OCI-LY3 (cell line): Measurements from ENCODE around the gene GNS.

Source experiments
- H2AFZ ChIP-seq: fragments of 200-600, 300-600 bp; shearing (Covaris generic); 2 replicates; pipeline ENCODE4 v1.6.0; 2014; ENCODE audit warnings: antibody characterized with exemption, low read depth, low read length
- H3K27ac ChIP-seq: fragments of 200-600, 300-600 bp; sonication (generic); 2 replicates; pipeline ENCODE4 v1.5.1; 2014; ENCODE audit warnings: mild to moderate bottlenecking, low read length, moderate library complexity, mixed read lengths
- H3K27me3 ChIP-seq: fragments of 200-600, 300-600 bp; sonication (generic); 2 replicates; pipeline ENCODE4 v1.6.1; 2014; ENCODE audit warnings: low read depth, low read length, mixed read lengths
- H3K36me3 ChIP-seq: fragments of 200-600, 300-600 bp; sonication (generic); replicated peaks from 2 replicates; pipeline ENCODE3; 2014; ENCODE audit warnings: low read depth, low read length, mixed read lengths
- H3K4me1 ChIP-seq: fragments of 300-600, 200-600 bp; sonication (generic); 2 replicates; pipeline ENCODE4 v1.6.1; 2014; ENCODE audit warnings: low read length, mixed read lengths
- H3K4me2 ChIP-seq: fragments of 200-600, 300-600 bp; sonication (generic); 2 replicates; pipeline ENCODE4 v1.6.1; 2014; ENCODE audit warnings: low read length, mixed read lengths
- H3K4me3 ChIP-seq: fragments of 300-600, 200-600 bp; sonication (generic); 2 replicates; pipeline ENCODE4 v1.5.1; 2014; ENCODE audit warnings: antibody characterized with exemption, mild to moderate bottlenecking, low read length, moderate library complexity
- H3K79me2 ChIP-seq: fragments of 300-600, 200-600 bp; shearing (Covaris generic); 2 replicates; pipeline ENCODE4 v1.6.1; 2014; ENCODE audit warnings: mild to moderate bottlenecking, low read length, mixed read lengths
- H3K9ac ChIP-seq: fragments of 300-600, 200-600 bp; shearing (Covaris generic); 2 replicates; pipeline ENCODE4 v1.6.0; 2014; ENCODE audit warnings: mild to moderate bottlenecking, low read length, moderate library complexity
- H3K9me3 ChIP-seq: fragments of 200-600, 300-600 bp; shearing (Covaris generic); 2 replicates; pipeline ENCODE4 v1.6.1; 2014; ENCODE audit warnings: low read length, mixed read lengths; ENCODE audit not compliant: insufficient read depth
- H4K20me1 ChIP-seq: fragments of 200-600, 300-600 bp; sonication (generic); 2 replicates; pipeline ENCODE4 v1.6.1; 2016; ENCODE audit warnings: low read length, mixed read lengths; ENCODE audit not compliant: insufficient read depth
- CTCF ChIP-seq: fragments of 200-600, 300-600 bp; sonication (generic); IDR thresholded peaks from 2 replicates; pipeline ENCODE4 v1.5.1; 2014; ENCODE audit warnings: antibody characterized with exemption, low read length, low read depth
- EZH2phosphoT487 ChIP-seq: fragments of 200-600 bp; shearing (Covaris generic); IDR thresholded peaks from 2 replicates; pipeline ENCODE4 v1.6.1; 2018; ENCODE audit warnings: antibody characterized with exemption, mixed run types, low read depth

Gene GNS

GRCh38 chr12:64747695-64748094 lies 11.5 kb downstream of the GNS start:
- H3K4me3 ChIP-seq = no peak overlapping the region
- TF ChIP-seq EZH2phosphoT487 = no peak
- no peak for TF ChIP-seq CTCF
- no peak overlapping the region for H3K4me2 ChIP-seq
- no peak overlapping the region for H3K27ac ChIP-seq
- no peaks in the 10 kb centered on the region for H3K36me3 ChIP-seq
- no peaks in the 10 kb centered on the region for H3K4me1 ChIP-seq
- H3K79me2 ChIP-seq = no peaks in the 10 kb centered on the region
- H3K27me3 ChIP-seq = no peaks in the 10 kb centered on the region
- no peak overlapping the region for H3K9ac ChIP-seq
- no peak overlapping the region for H2AFZ ChIP-seq
- no peaks in the 10 kb centered on the region for H4K20me1 ChIP-seq
- H3K9me3 ChIP-seq = no peaks in the 10 kb centered on the region

- no peaks in the 10 kb centered on the region for H3K9me3 ChIP-seq
- no peaks in the 10 kb centered on the region for H3K27me3 ChIP-seq
- H3K4me2 ChIP-seq = no peak overlapping the region
- no peaks in the 10 kb centered on the region for H4K20me1 ChIP-seq
- H3K36me3 ChIP-seq = no peaks in the 10 kb centered on the region
- no peak for TF ChIP-seq CTCF
- TF ChIP-seq EZH2phosphoT487 = no peak
- no peaks in the 10 kb centered on the region for H3K79me2 ChIP-seq
- no peak overlapping the region for H3K9ac ChIP-seq
- no peak overlapping the region for H2AFZ ChIP-seq
- H3K4me3 ChIP-seq = no peak overlapping the region
- no peaks in the 10 kb centered on the region for H3K4me1 ChIP-seq
- H3K27ac ChIP-seq = no peak overlapping the region
Observed at GRCh38 chr12:64746663-64747062, 12.5 kb downstream of the GNS start.

- no peak for TF ChIP-seq CTCF
- TF ChIP-seq EZH2phosphoT487 = no peak
- H3K4me2 ChIP-seq = no peak overlapping the region
- no peak overlapping the region for H2AFZ ChIP-seq
- H3K27ac ChIP-seq = no peak overlapping the region
- H3K27me3 ChIP-seq = no peaks in the 10 kb centered on the region
- no peak overlapping the region for H3K9ac ChIP-seq
- H3K9me3 ChIP-seq = no peaks in the 10 kb centered on the region
- H3K4me3 ChIP-seq = no peak overlapping the region
- H4K20me1 ChIP-seq = no peaks in the 10 kb centered on the region
- no peaks in the 10 kb centered on the region for H3K36me3 ChIP-seq
- H3K79me2 ChIP-seq = no peaks in the 10 kb centered on the region
- no peaks in the 10 kb centered on the region for H3K4me1 ChIP-seq
Observed at GRCh38 chr12:64745980-64746379, 13.2 kb downstream of the GNS start.

GRCh38 chr12:64745259-64745807 lies 13.9 kb downstream of the GNS start:
- no peak for TF ChIP-seq EZH2phosphoT487
- no peak overlapping the region for H3K27ac ChIP-seq
- no peak overlapping the region for H3K4me2 ChIP-seq
- H4K20me1 ChIP-seq = no peaks in the 10 kb centered on the region
- H3K4me3 ChIP-seq = no peak overlapping the region
- H3K79me2 ChIP-seq = no peaks in the 10 kb centered on the region
- no peak overlapping the region for H2AFZ ChIP-seq
- no peaks in the 10 kb centered on the region for H3K9me3 ChIP-seq
- H3K9ac ChIP-seq = no peak overlapping the region
- no peaks in the 10 kb centered on the region for H3K4me1 ChIP-seq
- H3K27me3 ChIP-seq = no peaks in the 10 kb centered on the region
- peaks cover under 1% of the 10 kb centered on the region for H3K36me3 ChIP-seq
